DMS 273 (cell line): ENCODE results near the gene ASMT.
"Not testable (repeated sequence)": the region's sequence is repeated elsewhere in the genome, so short reads cannot be mapped to it uniquely, and the experiment has no call there.

Source experiments
- DNase-seq: peaks from one replicate; lab custom pipeline; 2025; ENCODE audit not compliant: unreplicated experiment; lab: John Stamatoyannopoulos, UW

The ASMT gene

DNA sequence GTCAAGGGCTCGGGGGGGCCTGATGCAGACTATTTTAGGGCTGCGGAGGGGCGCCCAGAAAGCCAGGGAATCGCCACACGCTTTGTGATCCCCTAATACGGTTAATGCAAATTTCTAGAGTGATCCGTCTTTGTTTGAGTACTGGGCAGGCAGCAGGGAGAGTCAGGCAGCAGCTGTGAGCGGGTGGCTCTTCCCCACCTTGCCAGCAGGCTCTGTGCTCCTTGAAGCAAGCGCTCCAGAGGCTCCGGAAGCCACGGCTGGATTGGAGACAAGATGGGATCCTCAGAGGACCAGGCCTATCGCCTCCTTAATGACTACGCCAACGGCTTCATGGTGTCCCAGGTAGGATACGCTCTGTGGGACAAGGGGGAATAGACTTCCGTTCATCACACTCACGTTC, at the start of gene ASMT:
Gene ASMT, plus strand, starts transcription at position 133 of the 400 bp plus-strand sequence. Its CDS starts 141 bp downstream, at position 274.
- DNase-seq, result no peak

DNA sequence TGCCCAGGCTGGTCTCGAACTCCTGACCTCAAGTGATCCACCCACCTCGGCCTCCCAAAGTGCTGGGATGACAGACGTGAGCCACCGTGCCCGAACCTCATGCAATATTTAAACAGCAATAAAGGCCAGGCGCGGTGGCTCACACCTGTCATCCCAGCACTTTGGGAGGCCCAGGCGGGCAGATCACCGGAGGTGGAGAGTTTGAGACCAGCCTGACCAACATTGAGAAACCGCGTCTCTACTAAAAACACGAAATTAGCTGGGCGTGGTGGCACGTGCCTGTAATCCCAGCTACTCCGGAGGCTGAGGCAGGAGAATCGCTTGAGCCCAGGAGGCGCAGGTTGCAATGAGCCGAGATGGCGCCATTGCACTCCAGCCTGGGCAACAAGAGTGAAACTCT, 40.7 kb upstream of the ASMT start:
- DNase-seq, result not testable (repeated sequence)

DNA sequence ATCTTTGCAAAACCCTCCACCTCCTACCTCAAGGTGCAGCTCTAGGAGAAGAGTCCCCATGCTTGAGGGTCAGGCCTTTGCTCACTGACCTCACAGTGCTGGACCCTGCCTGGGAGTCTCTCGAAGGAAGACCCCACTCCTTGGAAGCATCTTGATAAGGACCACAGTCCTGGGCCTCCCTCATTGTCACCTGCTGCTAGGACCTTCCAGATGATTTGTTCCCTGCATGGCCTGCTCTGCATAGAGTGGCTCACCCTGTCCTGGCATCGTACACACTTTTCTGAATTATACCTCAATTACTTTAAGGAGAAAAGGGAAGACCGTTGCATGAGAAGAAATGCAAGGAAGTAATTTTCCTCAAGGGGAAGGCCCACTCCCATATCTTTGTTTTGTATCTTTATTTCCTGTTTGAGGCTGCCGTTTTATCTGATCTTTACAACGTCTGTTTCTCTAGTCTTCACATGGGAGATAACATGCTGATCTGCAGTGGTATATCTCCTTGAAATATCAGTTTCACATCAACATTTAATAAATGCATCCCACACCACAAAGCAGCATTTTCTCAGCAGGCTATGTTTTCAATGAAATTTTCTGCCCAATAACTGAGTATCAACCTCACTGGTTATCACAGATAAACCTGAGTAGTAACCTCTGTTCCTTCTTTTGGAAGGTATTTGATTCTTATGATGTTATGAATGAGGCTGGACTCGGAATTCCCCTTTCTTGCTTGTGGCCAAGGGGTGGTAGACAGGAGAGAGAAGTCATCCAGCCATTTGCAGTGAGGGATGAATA, 38.5 kb upstream of the ASMT start:
- no peak for DNase-seq

GRCh38 chrX:1577845-1578244, 37.0 kb upstream of the ASMT start:
- DNase-seq, result no peak

- DNase-seq, result no peak
These were observed 36.2 kb upstream of the ASMT start for GRCh38 chrX:1578511-1579173.

DNA sequence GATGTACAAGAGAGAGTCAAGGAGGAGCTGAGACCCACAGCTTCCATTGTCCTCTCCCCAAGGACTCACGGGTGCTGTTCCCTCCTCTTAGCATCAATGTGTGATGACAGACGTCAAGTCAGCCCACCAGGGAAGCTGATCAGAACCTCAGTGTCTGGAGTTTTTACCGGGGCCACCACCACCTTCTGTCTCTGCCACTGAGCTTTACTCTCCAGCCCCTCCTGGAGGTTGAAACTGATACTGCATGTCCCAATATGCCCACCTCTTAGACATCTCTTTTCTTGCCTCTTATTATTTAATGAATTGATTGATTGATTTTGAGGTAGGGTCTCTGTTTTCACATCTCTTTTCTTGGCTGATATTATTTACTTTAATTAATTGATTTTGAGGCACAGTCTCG, 33.7 kb upstream of the ASMT start:
- peak; percentile 90 for DNase-seq

DNA sequence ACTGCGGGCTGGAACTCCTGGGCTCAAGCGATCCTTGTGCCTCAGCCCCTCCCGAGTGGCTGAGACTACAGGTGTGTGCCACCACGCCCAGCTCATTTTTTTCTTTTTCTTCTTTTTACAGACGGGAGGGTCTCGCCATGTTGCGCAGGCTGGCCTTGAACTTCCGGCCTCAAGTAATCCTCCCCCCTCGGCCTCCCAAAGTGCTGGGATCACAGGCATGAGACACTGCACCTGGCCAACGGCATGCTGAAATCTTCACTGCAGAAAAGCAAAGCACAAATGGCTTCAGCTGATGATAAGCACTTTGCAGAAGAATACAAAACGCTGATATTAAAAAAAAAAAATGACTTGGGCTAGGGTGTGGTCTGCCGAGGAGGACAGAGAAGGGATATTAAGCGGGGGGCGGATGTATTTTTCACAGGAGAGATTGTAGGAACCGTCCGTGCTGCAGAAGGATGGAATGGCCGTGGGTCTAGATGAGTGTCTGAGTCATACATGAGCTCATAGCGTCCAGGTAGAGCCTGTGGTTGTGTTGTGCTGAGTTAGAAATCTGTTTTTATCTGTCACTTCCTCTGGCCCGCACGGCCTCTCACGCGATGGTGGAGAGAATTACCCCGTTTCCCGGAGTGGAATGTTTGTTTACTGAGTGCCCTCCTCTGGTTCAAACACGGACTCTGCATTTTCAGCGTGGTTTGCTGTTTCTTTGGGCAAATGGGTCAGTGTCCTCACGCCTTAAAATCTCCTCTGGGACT, 32.0 kb upstream of the ASMT start:
- DNase-seq, result no peak

GRCh38 chrX:1584237-1585011, 30.4 kb upstream of the ASMT start:
- DNase-seq, result no peak

- DNase-seq, result peak; percentile 38
These were observed 27.7 kb upstream of the ASMT start for GRCh38 chrX:1587161-1587560.

GRCh38 chrX:1589356-1590130, 25.3 kb upstream of the ASMT start:
- DNase-seq, result no peak

- DNase-seq, result peak; percentile 99
These were observed 23.6 kb upstream of the ASMT start, which contains the start of gene AKAP17A for GRCh38 chrX:1591102-1591862. Gene AKAP17A, plus strand, starts transcription at chrX:1591604. Its CDS starts 1,859 bp downstream, at chrX:1593463.

- peak; percentile 43 for DNase-seq
These were observed 22.9 kb upstream of the ASMT start for GRCh38 chrX:1591863-1592469.

DNA sequence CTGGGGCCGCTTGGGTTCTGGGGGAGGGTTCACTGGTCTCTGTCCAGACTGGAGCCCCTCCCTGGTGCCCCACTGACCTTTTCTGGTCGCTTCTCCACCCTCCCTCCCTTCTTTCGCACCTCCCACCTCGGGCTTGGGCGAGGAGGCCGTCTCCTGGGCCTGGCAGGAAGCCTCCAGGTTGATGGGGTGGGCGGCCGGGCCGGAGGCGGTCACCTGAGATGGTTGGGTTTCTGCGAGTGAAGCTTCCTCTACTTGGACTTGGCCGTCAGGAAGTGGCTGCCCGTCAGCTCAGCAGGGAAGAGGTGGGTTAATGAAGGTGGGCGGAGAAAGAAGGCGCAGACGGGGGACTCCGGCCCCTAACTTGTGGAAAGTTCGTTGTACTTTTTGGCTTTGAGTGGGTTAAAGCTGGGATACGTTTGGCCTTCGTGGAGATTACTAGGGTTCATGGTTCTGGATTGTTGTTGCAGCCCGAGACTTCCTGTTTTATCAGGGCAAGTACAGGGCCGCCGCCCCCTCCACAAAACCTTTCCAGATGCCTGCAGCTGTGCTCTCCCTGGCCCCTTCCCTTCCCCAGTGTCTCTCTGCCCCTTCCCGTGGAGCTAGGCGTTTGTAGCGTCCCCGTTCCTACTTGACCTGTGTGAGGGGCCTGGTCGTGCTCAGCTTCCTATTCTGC, 22.3 kb upstream of the ASMT start:
- no peak for DNase-seq

DNA sequence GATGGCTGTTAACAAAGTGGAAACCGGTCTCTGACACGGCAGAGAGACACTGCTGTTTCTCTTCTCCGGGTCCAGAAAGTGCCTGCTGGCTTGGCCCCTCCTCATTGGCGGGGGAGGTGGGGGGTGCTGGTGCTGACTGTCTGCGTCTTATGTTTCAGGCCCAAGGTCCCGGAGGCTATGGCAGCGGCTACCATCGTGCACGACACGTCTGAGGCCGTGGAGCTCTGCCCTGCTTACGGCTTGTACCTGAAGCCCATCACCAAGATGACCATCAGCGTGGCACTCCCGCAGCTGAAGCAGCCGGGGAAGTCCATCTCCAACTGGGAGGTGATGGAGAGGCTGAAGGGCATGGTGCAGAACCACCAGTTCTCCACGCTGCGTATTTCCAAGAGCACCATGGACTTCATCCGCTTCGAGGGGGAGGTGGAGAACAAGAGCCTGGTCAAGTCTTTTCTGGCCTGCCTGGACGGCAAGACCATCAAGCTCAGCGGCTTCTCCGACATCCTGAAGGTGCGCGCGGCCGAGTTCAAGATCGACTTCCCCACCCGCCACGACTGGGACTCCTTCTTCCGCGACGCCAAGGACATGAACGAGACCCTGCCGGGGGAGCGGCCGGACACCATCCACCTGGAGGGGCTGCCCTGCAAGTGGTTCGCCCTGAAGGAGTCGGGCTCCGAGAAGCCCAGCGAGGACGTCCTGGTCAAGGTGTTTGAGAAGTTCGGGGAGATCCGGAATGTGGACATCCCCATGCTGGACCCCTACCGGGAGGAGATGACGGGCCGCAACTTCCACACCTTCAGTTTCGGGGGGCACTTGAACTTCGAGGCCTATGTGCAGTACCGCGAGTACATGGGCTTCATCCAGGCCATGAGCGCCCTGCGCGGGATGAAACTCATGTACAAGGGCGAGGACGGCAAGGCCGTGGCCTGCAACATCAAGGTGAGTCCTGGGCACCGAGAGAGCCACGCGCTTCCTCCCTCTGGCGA, 21.3 kb upstream of the ASMT start:
- DNase-seq, result no peak

DNA sequence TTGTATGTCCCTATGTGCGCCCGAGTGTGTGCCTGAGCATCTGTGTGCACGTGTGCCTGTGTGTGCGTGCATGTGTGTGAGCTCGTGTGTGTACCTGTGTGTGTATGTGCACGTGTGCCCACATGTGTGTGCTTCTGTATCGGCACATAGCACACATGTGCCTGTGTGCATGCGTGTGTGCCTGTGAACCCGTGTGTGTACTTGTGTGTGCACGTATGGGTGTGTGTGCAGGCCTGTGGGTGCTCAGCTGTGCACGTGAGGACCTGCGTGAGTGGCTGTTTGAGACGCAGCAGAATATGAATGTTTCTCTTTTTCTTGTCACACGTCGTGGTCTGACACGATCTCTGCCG, 19.2 kb upstream of the ASMT start:
- no peak for DNase-seq

DNA sequence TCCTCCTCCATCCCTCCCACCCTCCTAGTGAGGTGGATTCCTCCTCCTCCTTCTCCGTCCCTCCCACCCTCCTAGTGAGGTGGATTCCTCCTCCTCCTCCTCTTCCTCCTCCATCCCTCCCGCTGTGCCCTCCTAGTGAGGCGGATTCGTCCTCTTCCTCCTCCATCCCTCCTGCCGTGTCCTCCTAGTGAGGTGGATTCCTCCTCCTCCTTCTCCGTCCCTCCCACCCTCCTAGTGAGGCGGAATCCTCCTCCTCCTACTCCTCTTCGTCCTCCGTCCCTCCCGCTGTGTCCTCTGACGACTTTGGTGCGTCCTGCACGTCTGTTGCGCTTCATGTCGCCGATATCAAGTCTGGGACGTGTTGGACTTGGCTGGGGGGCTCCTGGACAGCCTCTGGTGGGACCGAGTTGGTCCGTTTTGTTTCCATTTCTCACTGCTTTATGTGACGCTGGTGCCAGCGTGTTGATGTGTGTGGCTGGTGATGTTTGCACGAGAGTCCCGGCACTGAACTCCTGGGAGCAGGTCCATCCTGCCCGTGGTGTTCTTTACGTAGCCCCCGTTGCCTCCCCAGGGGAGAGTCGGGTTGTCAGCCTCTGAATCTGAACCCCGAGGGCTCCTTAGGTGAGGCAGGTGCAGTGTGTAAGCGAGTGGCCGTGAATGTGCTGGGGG, 18.0 kb upstream of the ASMT start:
- no peak for DNase-seq
